GM18520 (cell line): Measurements from ENCODE around the gene CWC27.

Source experiments
- ATAC-seq: cut with Tn5 transposase; IDR thresholded peaks from one replicate; pipeline ENCODE4 v1.9.1; 2021; ENCODE audit not compliant: unreplicated experiment

CWC27 gene, protein sequence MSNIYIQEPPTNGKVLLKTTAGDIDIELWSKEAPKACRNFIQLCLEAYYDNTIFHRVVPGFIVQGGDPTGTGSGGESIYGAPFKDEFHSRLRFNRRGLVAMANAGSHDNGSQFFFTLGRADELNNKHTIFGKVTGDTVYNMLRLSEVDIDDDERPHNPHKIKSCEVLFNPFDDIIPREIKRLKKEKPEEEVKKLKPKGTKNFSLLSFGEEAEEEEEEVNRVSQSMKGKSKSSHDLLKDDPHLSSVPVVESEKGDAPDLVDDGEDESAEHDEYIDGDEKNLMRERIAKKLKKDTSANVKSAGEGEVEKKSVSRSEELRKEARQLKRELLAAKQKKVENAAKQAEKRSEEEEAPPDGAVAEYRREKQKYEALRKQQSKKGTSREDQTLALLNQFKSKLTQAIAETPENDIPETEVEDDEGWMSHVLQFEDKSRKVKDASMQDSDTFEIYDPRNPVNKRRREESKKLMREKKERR

DNA sequence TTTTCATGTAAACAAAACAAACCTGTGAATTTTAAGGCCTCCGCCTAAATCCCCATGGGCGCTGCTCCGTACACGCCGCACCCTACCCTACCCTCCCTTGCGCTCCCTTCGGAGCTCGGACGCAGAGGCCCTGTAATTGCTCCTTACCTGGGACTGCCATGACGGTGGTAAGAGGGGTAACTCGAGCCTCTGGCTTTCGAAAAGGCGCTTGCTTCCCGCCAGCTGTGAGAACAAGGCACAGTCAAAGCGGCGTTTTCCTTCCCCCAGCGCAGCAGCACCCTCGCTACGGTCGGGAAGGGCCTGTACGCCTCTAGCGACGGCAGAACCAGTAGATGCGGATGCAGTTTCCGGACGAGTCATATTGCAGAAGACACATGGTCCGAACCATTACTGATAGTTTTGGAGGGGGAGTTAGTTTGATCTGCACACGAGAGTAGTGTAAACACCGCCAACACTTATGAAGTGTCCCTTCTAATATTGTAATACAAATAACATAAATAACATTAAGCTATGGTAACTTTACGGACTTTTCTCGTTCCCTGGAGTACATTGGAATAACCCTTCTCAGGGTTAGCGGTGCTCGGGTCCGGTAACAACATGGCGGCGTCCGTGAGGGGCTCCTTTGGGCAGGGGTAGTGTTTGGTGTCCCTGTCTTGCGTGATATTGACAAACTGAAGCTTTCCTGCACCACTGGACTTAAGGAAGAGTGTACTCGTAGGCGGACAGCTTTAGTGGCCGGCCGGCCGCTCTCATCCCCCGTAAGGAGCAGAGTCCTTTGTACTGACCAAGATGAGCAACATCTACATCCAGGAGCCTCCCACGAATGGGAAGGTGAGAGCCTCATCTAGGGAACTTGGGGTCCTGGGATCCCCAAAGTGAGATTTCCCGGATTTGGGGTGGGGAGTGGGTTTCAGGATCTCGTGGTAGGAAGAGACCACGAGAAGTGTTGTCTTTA is at the start of gene CWC27, which contains the start of gene SREK1IP1:
Gene CWC27 (plus strand): TSS at position 573 of the 955 bp plus-strand sequence. CDS start 217 bp downstream, at position 790.
Gene SREK1IP1 (minus strand): TSS at position 334 of the 955 bp plus-strand sequence. CDS start 174 bp downstream, at position 160.
- peak; percentile 97 for ATAC-seq

DNA sequence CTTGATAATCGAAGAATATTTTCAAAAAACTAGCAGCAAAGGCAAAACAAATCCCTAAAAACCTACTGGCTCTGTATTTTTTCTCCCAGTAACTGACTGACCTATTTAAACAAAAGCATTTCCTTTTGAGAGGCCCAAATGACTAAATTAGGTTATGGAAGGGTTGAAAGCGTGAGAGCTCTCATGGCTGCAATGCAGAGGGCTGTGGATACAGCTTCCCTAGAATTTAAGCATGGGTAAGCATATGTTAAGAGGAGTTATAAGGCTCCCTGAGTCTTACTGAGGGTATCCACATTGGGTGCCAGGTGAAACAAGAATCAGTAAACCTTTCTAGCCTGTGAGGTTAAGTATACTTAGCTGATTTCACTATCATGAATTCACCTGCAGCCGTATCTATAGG is 46.1 kb upstream of the CWC27 start:
- no peak for ATAC-seq

GRCh38 chr5:64727150-64727549 is 41.6 kb upstream of the CWC27 start:
- ATAC-seq, result no peak

GRCh38 chr5:64742411-64742810 is 26.3 kb upstream of the CWC27 start:
- ATAC-seq, result no peak

- no peak for ATAC-seq
These were observed 25.9 kb upstream of the CWC27 start for GRCh38 chr5:64742821-64743220.

DNA sequence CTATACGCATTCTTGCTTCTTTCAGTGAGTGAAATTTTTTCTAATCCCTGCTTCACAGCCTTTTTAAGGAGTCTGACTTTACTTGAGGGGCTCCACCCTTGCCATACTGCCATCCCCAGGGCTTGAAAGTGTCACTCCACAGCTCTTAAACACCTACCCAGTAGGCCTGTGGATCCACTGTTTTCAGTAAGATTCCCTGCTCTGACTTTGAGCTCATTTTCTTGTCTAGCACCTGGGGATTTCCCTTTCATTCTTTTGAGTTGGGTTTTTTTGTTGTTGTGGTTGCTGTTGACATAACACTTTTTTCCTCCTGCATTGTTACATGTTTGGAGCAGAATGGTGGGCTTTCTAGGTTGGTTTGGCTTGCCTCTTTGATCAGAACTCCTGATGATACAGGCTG is 23.8 kb upstream of the CWC27 start:
- no peak for ATAC-seq

GRCh38 chr5:64746446-64746845 is 22.3 kb upstream of the CWC27 start:
- ATAC-seq, result no peak

DNA sequence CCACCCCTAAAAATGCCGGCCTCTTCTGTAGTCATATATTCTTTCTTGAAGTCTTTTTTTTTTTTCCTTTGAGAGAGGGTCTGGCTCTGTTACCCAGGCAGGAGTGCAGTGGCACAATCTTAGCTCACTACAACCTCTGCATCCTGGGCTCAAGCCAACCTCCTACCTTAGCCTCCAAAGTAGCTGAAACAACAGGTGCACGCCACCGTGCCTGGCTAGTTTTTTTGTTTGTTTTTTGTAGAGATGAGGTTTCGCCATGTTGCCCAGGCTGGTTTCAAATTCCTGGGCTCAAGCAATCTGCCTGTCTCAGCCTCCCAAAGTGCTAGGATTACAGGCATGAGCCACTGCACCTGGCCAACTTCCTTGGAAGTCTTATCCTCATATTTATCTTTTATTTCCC is 19.3 kb upstream of the CWC27 start:
- no peak for ATAC-seq

- no peak for ATAC-seq
These were observed 14.7 kb upstream of the CWC27 start for GRCh38 chr5:64754066-64754465.

DNA sequence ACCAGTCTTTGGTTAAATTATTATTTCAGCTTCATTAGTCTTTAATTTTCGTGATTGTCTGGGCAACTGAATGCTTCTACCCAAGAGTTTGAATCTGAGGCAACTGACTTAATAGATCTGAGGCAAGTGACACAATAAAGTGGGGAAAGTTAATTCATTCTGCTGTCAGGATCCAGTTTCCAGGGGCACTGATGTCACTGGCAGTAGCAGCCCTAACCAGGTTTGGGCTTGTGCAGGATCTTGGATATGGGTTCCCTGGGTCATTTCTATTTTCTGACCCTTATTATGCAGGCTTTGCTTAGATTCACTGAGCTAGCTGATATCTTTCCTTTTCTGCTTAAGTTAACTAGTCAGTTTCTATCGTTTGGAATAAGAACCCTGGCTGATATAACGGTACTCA is 9.8 kb upstream of the CWC27 start:
- no peak for ATAC-seq

DNA sequence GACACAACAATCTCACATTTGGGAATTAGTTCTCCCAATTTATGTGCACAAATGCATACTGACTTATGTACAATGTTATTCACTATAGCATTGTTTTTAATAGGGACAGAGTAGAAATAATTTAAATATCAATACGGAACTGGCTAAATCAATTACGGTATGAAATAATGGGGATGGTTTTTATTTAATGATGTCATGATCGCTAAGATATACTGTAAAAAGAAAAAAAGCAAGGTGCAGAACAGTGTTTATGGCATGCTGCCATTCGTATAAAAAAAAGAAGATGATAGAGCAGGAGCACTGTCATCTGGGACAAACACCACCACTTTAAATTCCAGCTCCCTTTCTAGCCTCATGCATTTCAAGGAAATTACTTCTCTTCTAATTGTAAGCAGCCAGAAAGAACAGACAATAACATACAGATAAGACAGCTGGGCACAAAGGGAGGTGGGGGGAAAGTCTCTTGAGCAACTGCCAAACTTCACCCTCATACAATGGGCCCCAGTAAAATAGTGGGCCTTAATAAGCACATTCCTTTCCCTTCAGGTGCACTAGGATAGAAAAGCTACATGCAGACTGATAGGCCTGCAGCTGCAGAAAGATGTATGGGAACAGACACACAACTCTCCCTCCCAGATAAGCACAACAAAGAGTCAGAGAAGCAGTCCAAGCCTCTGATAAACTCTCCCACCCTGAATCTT is 8.6 kb upstream of the CWC27 start:
- ATAC-seq, result no peak

DNA sequence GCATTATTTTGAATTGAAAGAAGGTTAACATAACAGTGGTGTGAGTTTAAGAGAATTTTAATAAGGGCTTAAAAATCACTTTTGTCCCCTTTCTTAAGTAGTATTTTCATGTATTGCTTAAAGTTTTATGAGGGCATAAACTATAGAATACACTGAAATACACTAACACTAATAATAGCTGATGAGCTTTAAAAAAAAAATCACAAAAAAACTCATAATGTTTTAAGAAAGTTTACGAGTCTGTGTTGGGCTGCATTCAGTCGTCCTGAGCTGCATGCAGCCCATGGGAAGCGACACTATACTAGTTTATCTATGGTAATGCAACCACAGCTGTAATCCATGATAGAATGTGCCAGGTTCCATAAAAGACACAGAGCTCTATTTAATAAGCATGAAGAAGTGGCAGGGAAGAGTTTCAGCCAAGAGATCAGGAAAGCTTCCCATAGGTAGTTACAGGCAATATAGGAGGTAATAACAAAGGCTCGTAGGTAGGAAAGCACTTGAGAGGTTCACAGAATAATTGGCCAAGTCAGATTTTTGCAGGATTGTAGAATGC is 4.7 kb upstream of the CWC27 start:
- ATAC-seq, result no peak

- no peak for ATAC-seq
These were observed 2.8 kb upstream of the CWC27 start for GRCh38 chr5:64765804-64766504.

DNA sequence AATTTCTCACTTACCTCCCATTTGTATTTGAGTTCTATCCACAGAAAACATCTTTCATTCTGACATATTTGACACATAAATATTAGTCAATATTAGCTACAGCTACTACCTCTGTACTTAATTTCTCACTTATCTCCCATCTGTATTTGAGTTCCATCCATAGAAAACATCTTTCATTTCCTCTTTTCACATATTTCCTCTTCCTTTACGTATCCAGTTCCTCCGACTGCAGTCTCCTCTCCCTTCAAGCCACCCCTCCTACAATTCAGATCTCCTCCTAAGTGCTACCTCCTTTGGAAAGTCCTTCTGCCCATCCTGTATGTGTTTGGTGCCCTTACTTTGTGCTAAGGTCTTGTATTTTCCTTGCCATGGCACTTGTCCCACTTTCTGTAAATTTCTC is 1.8 kb upstream of the CWC27 start:
- ATAC-seq, result no peak

DNA sequence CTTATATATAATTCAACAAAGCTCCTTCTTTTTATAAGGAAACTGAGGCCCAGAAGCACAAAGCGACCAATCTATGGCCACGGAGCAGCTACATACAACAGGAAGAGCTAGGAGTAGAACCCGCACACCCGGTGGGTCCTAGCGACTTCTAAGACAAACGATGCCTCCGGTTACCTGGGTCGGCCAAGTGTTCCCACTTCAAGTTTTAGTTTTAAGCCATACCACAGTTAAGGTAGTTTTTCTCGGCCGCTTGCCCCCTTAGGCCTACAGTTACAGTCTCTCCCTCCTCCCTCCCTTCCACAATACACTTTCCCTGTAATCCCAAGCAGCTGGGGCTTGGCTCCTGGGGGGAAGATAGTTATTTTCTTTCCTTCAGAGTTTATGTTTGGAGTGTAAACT is 772 bp upstream of the CWC27 start:
- no peak for ATAC-seq

- ATAC-seq, result no peak
These were observed 1.1 kb downstream of the CWC27 start for GRCh38 chr5:64769855-64770254.

DNA sequence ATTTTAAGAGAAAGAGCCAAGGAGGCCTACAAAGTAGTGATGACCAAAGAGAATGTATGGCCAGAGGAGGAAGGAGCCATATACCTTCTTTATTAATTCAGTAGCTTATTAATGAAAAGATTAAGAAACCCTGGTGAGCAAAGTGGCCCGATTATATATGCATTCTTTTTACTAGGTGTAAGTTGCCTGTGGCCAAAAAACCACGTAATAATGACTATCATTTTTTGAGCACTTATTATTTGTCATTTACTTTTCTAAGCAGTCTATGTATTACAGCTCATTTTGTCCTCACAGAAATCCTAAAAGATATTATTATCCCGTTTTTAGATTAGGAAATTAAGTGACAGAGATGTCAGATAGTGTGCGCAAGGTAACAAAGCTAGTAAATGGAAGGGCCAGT is 3.0 kb downstream of the CWC27 start:
- ATAC-seq, result no peak

DNA sequence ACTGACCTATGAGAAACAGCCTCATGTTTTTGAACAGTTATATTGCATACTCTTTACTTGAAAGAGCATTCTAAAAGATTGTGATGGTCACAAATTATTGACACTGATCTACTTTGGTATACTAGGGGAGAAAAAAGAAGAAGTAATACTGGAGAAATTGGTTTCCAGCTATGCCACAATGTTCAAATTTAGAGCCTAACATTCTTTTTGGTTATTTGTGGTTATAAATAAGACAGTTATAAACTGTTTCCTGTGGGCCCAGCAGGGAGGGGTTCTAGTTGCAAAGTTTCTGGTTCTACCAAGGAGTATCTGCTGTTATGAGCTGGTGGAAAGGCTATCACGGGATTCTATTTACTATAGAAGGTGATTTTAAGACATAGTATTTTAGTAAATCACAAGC is 4.8 kb downstream of the CWC27 start:
- no peak for ATAC-seq

- ATAC-seq, result no peak
These were observed 6.6 kb downstream of the CWC27 start for GRCh38 chr5:64775291-64775690.

GRCh38 chr5:64784451-64785025 is 15.8 kb downstream of the CWC27 start:
- peak; percentile 68 for ATAC-seq
